Measurements from ENCODE around the gene ARHGEF28.

ARHGEF28 gene

DNA sequence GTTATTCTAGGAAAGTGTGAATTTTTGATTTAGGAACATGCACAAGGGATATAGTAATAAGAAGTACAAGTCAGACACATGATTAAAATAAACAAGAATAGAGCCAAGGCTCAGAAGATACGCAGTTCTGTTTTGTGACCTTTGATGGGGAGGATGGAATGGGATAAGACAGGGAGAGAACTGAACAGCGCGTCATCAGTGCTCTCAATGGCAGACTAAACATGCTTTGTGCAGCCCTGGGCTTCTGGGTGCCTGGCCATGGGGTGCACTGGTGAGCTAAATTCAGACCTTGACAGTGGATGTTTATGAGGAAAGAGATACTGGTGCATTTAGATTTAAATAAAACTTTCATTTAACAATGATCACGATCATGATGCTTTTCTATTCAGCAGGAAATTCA lies 309.7 kb downstream of the ARHGEF28 start:
- no peak for DNase-seq (ENCODE audit: low read depth)
- H3K4me3 ChIP-seq (ENCODE audit: low read length), result no peak overlapping the region
- TF ChIP-seq, protein P1, sequence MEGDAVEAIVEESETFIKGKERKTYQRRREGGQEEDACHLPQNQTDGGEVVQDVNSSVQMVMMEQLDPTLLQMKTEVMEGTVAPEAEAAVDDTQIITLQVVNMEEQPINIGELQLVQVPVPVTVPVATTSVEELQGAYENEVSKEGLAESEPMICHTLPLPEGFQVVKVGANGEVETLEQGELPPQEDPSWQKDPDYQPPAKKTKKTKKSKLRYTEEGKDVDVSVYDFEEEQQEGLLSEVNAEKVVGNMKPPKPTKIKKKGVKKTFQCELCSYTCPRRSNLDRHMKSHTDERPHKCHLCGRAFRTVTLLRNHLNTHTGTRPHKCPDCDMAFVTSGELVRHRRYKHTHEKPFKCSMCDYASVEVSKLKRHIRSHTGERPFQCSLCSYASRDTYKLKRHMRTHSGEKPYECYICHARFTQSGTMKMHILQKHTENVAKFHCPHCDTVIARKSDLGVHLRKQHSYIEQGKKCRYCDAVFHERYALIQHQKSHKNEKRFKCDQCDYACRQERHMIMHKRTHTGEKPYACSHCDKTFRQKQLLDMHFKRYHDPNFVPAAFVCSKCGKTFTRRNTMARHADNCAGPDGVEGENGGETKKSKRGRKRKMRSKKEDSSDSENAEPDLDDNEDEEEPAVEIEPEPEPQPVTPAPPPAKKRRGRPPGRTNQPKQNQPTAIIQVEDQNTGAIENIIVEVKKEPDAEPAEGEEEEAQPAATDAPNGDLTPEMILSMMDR (conservative IDR thresholded peaks at IDR 0.05; ENCODE audit: low read depth, low read length), result no peak

DNA sequence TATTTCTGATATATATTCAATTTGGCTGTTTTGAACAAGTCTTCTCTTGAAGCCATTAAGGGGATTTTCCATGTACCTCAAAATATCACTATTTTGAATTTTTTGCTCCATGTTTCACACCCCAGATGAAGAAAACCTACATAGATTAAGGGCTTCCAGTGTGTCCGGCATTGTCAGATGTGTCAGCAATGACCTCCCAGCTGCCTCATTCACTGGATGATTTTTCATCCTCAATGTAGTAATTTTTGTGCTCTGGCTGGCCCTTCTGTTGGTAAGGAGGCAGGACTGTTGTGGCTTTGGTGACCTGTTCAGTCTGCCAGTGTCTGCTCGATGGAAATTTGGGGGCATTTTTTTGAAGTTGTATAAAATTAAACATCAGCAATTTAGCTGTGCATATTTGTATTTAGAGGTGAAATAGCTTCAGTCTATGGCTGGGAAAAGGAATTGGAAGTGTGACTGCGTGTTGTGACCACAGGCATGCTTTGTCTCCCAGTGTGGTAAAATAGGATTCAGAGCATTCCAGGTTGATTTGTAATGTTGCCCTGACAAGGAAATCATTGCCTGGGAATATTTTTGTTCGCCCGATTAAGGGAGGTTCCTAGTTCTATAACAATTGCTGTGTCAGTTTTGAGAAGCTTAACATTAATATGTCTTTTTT lies 312.4 kb downstream of the ARHGEF28 start:
- no peak overlapping the region for H3K4me3 ChIP-seq (ENCODE audit: low read length)
- DNase-seq (ENCODE audit: low read depth), result peak; percentile 94
- TF ChIP-seq, protein P1 (conservative IDR thresholded peaks at IDR 0.05; ENCODE audit: low read depth, low read length), result no peak

DNA sequence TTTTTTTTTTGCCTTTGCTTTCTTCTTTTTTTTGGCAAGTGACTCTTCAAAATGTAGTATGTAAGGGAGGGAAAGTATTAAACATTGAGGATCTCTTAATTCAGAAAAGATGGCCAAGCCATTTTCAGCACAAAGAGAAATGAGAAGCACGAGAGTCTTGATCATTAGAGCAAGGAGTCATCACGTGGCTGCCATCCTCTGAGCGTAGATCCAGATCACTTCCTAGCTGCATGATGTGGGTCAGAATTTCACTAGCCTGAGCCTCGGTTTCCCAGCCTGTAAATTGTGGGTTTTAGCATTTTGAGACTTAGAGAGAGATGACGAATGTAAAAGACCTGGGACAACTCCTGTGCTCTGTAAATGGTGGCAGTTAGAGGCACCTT lies 312.9 kb downstream of the ARHGEF28 start:
- H3K4me3 ChIP-seq (ENCODE audit: low read length), result no peak overlapping the region
- no peak for DNase-seq (ENCODE audit: low read depth)

DNA sequence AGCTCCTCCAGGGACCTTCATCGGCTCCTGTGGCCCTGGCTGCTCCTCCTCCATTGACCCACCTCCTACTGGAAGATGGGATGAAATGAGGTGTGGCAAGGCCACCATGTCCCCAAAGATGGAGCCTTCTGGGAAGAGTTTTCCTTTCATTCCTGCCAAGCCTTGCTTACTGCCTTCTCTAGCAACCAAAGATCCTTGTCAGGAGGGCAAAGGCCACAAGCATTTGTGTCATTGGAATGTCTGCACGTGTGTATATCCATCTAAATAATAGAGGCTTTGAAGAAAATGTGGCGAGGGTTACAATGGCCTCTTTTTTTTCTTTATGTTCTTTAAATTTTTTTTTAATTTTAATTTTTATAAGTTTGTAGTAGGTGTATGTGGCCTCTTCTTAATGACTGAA lies 313.6 kb downstream of the ARHGEF28 start:
- H3K4me3 ChIP-seq (ENCODE audit: low read length), result no peak overlapping the region
- DNase-seq (ENCODE audit: low read depth), result no peak
- TF ChIP-seq, protein P1 (conservative IDR thresholded peaks at IDR 0.05; ENCODE audit: low read depth, low read length), result no peak

More for the DNA sequence above, 312.9 kb downstream of the ARHGEF28 start:
- TF ChIP-seq, protein P1 (conservative IDR thresholded peaks at IDR 0.05; ENCODE audit: low read depth, low read length), result no peak

DNA sequence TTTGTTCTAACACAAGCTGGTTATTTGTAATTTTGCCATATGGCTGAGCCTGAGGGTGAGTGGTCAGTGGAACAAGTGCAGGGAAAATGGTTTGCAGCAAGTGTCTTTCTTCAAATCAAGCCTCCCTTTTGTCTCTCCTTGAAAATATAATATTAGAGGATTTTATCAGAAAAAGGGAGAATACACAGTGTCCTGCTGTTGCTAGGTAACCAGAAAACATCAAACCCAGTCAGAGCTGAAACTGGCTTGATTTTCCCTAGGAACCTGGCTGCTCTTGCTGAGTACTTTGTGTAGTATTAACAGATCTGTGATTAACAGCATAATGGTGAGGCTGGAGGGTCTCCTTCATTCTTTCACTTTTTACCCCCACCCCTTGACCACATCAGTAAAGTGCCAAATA lies 314.0 kb downstream of the ARHGEF28 start:
- DNase-seq (ENCODE audit: low read depth), result peak; percentile 25
- TF ChIP-seq, protein P1 (conservative IDR thresholded peaks at IDR 0.05; ENCODE audit: low read depth, low read length), result no peak
- H3K4me3 ChIP-seq (ENCODE audit: low read length), result no peak overlapping the region

DNA sequence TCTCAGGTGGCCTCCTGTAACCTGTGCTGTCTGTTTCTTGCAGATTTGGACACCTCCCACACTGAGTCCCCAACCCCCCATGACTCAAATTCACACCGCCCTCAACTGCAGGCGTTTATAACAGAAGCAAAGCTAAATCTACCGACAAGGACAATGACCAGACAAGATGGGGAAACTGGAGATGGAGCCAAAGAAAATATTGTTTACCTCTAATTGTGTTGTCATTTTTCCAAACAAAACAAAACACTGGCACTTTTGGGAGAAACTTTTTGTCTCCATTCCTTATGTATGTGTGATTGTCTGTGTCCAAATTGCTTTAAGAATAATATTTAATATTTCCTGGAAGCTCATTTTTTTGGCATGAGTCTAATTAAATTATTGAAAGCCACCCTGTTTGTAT lies 314.8 kb downstream of the ARHGEF28 start:
- TF ChIP-seq, protein P1 (conservative IDR thresholded peaks at IDR 0.05; ENCODE audit: low read depth, low read length), result no peak
- no peak overlapping the region for H3K4me3 ChIP-seq (ENCODE audit: low read length)
- no peak for DNase-seq (ENCODE audit: low read depth)

DNA sequence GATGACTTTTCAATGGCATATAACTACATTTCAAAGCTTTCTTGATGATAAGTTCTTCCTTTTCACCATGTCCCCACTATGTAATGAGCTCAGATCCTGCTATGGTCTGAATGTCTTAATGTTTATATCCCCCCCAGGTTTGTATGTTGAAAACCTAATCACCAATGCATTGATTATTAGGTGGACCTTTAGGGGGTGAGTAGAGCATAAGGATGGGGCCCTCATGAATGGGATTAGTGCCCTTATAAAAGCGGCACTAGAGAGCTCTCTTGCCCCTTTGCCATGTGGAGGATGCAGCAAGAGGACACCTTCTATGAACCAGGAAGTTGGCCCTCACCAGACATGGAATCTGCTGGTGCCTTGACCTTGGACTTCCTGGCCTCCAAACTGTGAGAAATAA lies 316.8 kb downstream of the ARHGEF28 start:
- no peak for DNase-seq (ENCODE audit: low read depth)
- H3K4me3 ChIP-seq (ENCODE audit: low read length), result no peak overlapping the region
- TF ChIP-seq, protein P1 (conservative IDR thresholded peaks at IDR 0.05; ENCODE audit: low read depth, low read length), result no peak
